HUES64 (cell line): ENCODE data around the gene ZNF768.
A peak's percentile ranks its signal among the peaks of the same experiment; 100 is the strongest.
"Not testable (repeated sequence)": the region's sequence is repeated elsewhere in the genome, so short reads cannot be mapped to it uniquely, and the experiment has no call there.

Experiments used
- H3K27ac ChIP-seq: 2 replicates; pipeline ENCODE4 v1.7.0; 2013; ENCODE audit warnings: low read depth, low read length, inconsistent platforms
- H3K27me3 ChIP-seq: 2 replicates; pipeline ENCODE4 v1.6.1; 2013; ENCODE audit warnings: mild to moderate bottlenecking, low read length; ENCODE audit not compliant: insufficient read depth
- H3K36me3 ChIP-seq: 2 replicates; pipeline ENCODE4 v1.6.1; 2013; ENCODE audit warnings: mild to moderate bottlenecking, low read length; ENCODE audit not compliant: insufficient read depth
- H3K4me1 ChIP-seq: 2 replicates; pipeline ENCODE4 v1.6.1; 2013; ENCODE audit warnings: mild to moderate bottlenecking, low read length, moderate library complexity; ENCODE audit not compliant: insufficient read depth
- H3K4me3 ChIP-seq: 2 replicates; pipeline ENCODE4 v1.5.1; 2013; ENCODE audit warnings: mild to moderate bottlenecking, low read length, moderate library complexity
- H3K9ac ChIP-seq: 2 replicates; pipeline ENCODE4 v1.6.1; 2013; ENCODE audit warnings: mild to moderate bottlenecking, low read depth, low read length
- H3K9me3 ChIP-seq: 2 replicates; pipeline ENCODE4 v1.6.1; 2013; ENCODE audit warnings: low read depth, low read length; ENCODE audit not compliant: insufficient read depth
- WGBS: fragments of 150-250, 120-280 bp; methylation state at CpG from one replicate; pipeline ENCODE4 v1.1.7; 2013; ENCODE audit warnings: missing lambda C conversion rate; 5-methylcytosine and 5-hydroxymethylcytosine counted together

The ZNF768 gene

DNA sequence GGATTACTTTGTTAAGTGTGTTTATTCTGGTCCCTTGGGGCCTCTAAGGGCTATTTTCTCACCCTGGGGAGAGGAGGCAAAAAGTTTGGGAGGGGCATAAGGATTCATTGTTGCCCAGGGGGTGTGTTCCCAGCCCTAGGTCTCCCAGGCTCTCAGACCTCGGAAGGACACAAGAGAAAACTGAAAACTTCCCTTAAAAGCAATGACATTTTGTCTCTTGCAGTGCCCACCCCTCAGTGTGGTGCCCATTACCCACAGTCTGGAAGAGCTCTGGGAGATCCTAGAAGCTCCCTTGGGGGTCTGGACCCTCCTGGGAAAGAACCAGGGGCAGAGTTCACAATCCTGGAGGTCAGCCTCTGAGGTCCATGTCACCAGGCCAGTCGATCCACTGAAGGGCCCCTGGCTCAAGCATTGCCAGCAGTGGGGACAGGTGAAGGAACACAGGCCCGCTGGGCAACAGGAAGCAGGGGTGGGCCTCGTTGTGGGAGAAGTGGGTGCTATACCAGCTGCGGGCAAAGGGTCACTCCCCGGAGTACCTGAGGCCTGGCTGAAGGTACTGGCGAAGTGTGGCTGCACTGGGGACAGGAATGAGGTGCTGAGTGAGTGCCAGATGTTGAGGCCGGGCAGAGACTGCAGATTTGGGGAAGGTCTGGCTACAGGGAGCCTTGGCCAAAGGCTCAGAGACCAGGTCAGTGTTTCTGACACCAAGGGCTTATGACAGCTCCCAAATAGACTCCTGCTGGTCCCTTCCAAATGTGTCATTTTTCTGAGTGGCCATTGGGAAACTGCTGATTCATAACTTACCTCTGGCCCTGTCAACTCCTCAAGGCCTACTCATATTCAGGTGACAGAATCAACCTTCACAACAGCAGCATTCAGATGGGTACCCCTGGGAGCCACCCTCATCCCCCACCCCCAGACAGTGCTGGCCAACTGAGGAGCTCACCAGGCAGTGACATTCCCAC, 12.9 kb upstream of the ZNF768 start:
- H3K9ac ChIP-seq = no peak overlapping the region
- no peaks in the 10 kb centered on the region for H3K9me3 ChIP-seq
- no peaks in the 10 kb centered on the region for H3K36me3 ChIP-seq
- 92% methylated on average over 8 of the region's 8 CpGs for WGBS
- no peak overlapping the region for H3K27ac ChIP-seq
- no peaks in the 10 kb centered on the region for H3K27me3 ChIP-seq
- no peak overlapping the region for H3K4me3 ChIP-seq
- peaks cover 37% of the 10 kb centered on the region for H3K4me1 ChIP-seq

DNA sequence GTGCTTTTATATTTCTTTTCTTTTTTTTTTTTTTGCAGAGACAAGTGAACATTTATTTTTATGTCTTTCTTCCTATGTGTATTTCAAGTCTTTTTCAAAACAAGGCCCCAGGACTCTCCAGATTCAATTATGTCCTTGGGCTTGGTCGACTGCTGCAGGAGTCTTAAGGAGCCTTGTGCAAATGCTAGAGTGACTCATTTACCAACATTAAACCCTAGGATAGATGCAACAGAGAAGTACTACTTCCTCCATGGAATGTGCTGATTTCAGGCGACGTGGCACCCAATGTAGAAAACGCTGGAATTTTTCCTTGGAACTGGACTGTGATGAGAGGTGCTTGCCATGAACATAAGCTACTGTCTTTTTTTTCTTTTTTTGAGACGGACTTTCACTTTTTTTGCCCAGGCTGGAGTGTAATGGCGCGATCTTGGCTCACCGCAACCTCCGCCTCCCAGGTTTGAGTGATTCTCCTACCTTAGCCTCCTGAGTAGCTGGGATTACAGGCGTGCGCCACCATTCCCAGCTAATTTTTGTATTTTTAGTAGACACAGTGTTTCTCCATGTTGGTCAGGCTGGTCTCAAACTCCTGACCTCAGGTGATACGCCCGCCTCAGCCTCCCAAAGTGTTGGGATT, 10.1 kb upstream of the ZNF768 start:
- H3K27ac ChIP-seq = peak overlapping the region; percentile 97
- WGBS = 91% methylated on average over 13 of the region's 13 CpGs
- H3K4me3 ChIP-seq = peak overlapping the region; percentile 70
- H3K36me3 ChIP-seq, H3K27me3 ChIP-seq, H3K9me3 ChIP-seq: not testable (repeated sequence)
- H3K4me1 ChIP-seq = peaks cover 17% of the 10 kb centered on the region; the same call in 1 of the 2 replicates
- H3K9ac ChIP-seq = peak overlapping the region; percentile 96

DNA sequence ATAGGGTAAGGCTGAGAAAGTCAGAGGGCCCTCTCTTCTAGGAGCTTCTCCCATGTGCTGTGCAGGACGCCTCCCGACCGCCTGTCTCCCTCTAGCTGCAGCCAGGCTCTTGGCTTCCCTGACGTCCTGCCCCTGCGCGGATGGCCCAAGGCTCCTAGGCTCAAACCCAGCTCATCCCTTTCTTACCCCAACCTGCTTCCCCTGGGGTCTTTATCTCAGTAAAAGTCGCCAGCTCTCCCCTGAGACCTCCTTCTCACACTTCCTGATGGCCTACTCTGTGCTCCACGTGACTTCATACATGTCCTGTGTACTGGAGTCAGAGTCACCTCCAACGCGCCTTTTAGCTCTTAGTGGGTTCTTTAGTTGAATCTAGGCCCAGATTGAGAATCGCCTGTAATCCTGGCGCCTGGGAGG, 9.4 kb upstream of the ZNF768 start:
- no peaks in the 10 kb centered on the region for H3K9me3 ChIP-seq
- WGBS = 26% methylated on average over 12 of the region's 12 CpGs

DNA sequence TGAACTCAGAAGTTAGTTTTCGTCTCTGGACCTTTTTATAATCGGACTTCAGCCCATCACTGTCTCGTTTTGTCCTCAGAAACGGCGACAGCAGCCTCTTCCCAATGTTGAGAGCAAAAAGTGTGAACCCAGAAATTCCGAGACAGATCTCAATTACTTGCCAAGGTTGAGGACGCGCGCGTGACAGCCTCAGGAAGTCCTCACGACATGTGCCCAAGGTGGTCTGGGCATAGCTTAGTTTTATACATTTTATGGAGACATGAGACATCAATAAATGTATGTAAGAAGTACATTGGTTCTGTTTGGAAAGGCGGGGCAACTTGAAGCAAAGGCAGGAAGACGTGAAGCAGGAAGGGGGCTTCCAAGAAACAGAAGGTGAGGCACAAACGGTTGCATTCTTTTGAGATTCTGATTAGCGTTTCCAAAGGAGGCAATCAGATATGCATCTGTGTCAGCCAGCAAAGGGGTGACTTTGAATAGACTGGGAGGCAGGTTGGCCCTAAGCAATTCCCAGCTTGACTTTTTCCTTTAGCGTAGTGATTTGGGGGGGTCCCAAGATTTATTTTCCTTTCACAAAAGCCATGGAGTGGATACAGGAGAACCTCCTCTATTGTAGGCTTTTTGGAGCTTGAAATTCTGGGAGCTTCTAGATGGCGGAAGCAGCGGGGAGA, 8.9 kb upstream of the ZNF768 start:
- peak overlapping the region; percentile 97 for H3K27ac ChIP-seq
- H3K27me3 ChIP-seq = no peaks in the 10 kb centered on the region
- H3K9ac ChIP-seq = peak overlapping the region; percentile 96
- H3K9me3 ChIP-seq = no peaks in the 10 kb centered on the region
- peak overlapping the region; percentile 70 for H3K4me3 ChIP-seq
- 3% methylated on average over 18 of the region's 18 CpGs for WGBS
- peaks cover 9% of the 10 kb centered on the region for H3K36me3 ChIP-seq
- H3K4me1 ChIP-seq = peaks cover 11% of the 10 kb centered on the region; the same call in 1 of the 2 replicates

More for the DNA sequence above, 9.4 kb upstream of the ZNF768 start:
- H3K27ac ChIP-seq = peak overlapping the region; percentile 97
- H3K4me3 ChIP-seq = peak overlapping the region; percentile 70
- peaks cover 11% of the 10 kb centered on the region; the same call in 1 of the 2 replicates for H3K4me1 ChIP-seq
- peak overlapping the region; percentile 96 for H3K9ac ChIP-seq
- peaks cover 9% of the 10 kb centered on the region for H3K36me3 ChIP-seq
- no peaks in the 10 kb centered on the region for H3K27me3 ChIP-seq

DNA sequence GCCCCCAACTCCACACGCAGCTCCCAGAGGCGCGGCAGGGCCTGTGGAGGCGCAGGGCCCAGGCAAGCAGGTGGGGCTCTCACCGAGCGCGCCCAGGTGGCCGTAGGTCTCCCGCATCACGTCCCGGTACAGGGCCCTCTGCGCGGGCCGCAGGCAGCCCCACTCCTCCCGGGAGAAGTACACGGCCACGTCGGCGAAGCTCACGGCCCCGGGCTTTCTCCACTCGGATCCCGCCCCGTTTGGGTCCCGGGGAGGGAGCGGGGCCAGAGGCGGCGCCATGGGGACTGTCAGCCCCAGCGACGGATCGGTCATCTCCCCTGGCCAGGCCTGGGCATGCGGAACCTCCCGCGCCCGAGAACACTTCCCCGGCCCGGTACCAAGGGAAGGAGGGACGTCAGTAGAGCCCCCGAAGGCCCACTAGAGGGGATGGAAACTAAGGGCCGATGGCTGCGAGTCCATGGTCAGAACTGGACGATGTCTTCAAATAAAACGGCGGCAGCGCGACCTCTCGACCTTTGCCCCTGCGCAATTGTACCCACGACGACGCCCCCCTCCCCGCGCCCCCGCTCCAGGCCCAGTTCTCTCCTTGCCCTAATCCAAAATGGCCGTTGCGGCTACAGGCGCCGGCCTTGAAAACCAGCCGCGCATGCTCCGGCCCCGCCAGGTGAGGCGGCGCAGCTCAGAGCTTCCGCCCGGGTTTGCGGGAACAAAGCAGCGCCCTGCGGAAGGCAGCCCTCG, 8.2 kb upstream of the ZNF768 start, which contains the start of gene ZNF747:
Gene ZNF747, minus strand, starts transcription at position 491 of the 738 bp plus-strand sequence. Its CDS starts 179 bp downstream, at position 312.
- H3K9ac ChIP-seq = peak within 1 kb of the TSS; percentile 96
- WGBS = under 1% methylated on average over 70 of the region's 70 CpGs
- peaks cover 11% of the 10 kb centered on the region; the same call in 1 of the 2 replicates for H3K4me1 ChIP-seq
- peak within 1 kb of the TSS; percentile 97 for H3K27ac ChIP-seq
- H3K9me3 ChIP-seq = no peaks in the 10 kb centered on the region
- H3K36me3 ChIP-seq = peaks cover 9% of the 10 kb centered on the region
- no peaks in the 10 kb centered on the region for H3K27me3 ChIP-seq
- peak within 1 kb of the TSS; percentile 70 for H3K4me3 ChIP-seq

DNA sequence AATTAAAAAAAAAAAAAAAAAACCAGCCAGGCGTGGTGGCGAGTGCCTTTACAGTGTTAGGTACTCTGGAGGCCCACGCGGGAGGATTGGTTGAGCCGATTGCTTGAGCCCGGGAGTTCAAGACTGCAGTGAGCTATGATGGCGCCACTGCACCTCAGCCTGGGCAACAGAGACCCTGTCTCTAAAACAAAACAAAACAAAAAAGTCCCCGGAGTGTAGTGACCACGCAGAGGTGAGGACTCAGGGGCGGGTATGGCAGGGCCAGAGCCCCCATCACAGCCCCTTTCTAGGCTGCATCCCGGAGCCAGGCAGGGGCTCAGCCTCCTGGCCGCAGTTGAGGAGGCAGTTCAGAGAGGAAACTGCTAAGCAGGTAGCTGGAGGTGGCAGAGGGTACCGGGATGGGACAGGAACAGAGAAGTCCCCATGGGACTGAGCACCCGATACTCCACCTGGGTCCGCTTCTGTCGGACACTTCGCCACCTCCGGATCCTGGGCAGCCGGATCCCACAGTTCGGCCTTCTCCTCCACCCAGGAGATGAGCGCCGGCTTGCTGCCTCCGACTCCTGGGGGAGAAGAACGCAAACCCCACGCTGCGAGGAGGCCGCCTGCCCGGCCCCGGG, 7.5 kb upstream of the ZNF768 start:
- H3K4me1 ChIP-seq = peaks cover 11% of the 10 kb centered on the region; the same call in 1 of the 2 replicates
- peak overlapping the region; percentile 70 for H3K4me3 ChIP-seq

DNA sequence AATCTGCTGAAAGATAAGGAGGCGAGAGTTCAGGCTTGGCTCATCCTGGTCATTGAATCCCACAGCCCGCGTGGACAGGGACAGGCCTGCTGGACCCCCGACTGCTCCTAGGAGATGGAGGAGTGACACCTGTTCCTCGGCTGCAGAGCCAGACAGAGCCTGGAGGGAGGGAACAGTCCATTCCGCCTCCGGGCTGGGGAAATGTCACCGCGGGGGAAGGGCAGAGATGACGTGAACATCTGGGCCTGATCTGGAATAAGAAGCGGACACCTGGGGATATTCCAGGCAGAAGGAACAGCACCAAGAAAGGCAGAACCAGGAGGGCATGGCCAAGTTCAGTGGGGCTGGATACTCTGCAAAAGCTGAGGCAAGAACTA, 6.8 kb upstream of the ZNF768 start:
- Histone ChIP-seq H3K4me3 (peak overlapping the region; percentile 70), H3K36me3 (peaks cover 9% of the 10 kb centered on the region), H3K9ac (no peak overlapping the region), H3K9me3 (no peaks in the 10 kb centered on the region), H3K27me3 (no peaks in the 10 kb centered on the region), H3K4me1 (peaks cover 11% of the 10 kb centered on the region; the same call in 1 of the 2 replicates), H3K27ac (no peak overlapping the region)
- WGBS = 80% methylated on average over 11 of the region's 11 CpGs

More for the DNA sequence above, 7.5 kb upstream of the ZNF768 start:
- Histone ChIP-seq H3K9me3 (no peaks in the 10 kb centered on the region), H3K9ac (peak overlapping the region; percentile 96), H3K27ac (peak overlapping the region; percentile 25; the same call in 1 of the 2 replicates), H3K36me3 (peaks cover 9% of the 10 kb centered on the region), H3K27me3 (no peaks in the 10 kb centered on the region)
- 22% methylated on average over 29 of the region's 29 CpGs for WGBS

DNA sequence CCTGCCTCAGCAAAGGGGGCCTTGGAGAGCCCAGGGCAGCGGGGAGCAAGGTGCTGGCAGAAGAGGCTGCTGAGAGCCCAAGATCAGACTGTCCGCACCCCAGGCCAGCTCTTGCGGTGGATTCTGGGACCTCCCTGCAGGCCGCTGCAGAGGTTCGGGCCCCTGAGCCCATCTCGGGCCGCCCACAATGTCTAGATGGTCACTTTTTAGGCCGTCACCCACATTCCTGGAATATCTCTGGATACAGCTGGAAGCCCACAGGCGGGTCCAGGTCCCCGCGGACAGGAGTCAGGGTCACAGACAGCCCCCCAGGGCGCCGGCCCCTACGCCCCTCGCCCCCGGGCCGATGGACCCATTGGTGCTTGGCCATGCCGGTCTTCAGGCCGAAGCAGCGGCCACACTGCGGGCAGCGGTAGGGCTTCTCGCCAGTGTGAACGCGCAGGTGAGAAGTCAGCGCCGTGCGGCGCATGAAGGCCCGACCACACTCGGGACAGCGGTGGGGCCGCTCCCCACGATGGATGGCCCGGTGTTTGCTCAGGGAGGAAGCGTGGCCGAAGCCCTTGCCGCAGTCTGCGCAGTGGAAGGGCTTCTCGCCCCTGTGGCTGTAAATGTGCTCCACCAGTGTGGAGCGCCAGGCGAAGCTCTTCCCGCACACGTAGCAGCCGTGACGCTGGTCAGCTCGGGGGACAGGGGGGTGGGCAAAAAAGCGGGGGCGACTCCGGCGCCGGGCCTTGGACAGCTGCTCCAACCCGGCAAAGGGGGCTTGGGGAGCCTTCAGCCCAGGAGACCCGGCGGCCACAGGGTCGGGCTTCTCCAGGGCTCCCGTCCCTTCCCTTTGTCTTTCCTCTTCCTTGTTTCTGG, 6.1 kb upstream of the ZNF768 start:
- Histone ChIP-seq H3K4me1 (peaks cover 17% of the 10 kb centered on the region), H3K4me3 (no peak overlapping the region; the same call in 1 of the 2 replicates), H3K27me3 (no peaks in the 10 kb centered on the region), H3K9ac (no peak overlapping the region), H3K27ac (no peak overlapping the region), H3K9me3 (no peaks in the 10 kb centered on the region), H3K36me3 (peaks cover 9% of the 10 kb centered on the region)
- WGBS = 95% methylated on average over 57 of the region's 57 CpGs

DNA sequence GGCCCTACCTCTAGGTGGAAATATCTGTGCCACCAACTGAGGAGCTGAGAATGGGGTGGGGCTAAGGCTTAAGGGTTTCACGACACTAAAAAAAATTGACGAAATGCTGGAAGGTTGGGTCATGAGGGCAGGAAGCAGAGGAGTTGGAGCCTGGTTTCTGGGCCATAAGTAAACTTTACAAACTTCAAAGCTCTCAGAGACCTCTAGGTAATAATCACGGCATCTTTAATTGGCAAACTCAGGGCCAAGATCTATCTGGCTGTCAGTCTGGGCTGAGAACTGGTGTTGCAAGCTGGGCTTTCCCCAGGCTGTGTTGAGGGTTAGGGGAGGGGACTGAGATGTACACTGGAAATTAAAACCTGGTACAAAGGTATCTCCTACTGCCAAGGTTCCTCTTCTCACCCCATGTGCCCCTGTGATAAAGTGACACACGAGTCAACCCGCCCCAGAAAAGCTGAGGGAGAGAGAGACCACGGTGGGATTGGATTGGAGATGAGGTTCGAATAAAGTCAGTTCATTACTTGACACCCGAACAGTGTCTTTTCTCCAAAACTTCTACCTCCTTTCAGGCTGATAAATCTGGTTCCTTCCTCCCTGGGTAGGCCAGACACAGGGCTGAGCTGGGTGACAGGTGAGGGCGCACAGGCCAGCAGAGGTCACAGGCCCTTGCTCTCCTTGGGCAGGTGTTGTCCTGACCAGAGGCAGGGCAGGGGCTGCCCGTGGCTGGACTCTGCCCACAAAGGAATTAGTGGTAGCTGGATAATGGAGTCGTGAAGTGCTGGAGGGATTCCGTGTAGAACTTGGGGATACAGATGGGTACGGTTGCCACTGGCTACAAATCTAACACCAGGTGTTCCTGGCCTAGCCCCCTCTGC, 4.0 kb upstream of the ZNF768 start:
- no peak overlapping the region for H3K9ac ChIP-seq
- H3K36me3 ChIP-seq = peaks cover 9% of the 10 kb centered on the region
- WGBS = 85% methylated on average over 13 of the region's 13 CpGs
- H3K27ac ChIP-seq = no peak overlapping the region
- H3K9me3 ChIP-seq = no peaks in the 10 kb centered on the region
- H3K27me3 ChIP-seq = no peaks in the 10 kb centered on the region
- peaks cover 10% of the 10 kb centered on the region for H3K4me1 ChIP-seq
- no peak overlapping the region for H3K4me3 ChIP-seq
